GM12873 (cell line): ENCODE measurements around the gene NGFR.

Experiments
- TF ChIP-seq, protein P1 (sequence below): IDR thresholded peaks from 2 replicates; pipeline ENCODE4 v1.5.1; 2012; ENCODE audit warnings: low read depth, mild to moderate bottlenecking, moderate library complexity, low read length, control low read depth; ENCODE audit not compliant: insufficient read depth; ENCODE audit errors: missing control alignments

Gene NGFR, protein sequence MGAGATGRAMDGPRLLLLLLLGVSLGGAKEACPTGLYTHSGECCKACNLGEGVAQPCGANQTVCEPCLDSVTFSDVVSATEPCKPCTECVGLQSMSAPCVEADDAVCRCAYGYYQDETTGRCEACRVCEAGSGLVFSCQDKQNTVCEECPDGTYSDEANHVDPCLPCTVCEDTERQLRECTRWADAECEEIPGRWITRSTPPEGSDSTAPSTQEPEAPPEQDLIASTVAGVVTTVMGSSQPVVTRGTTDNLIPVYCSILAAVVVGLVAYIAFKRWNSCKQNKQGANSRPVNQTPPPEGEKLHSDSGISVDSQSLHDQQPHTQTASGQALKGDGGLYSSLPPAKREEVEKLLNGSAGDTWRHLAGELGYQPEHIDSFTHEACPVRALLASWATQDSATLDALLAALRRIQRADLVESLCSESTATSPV

DNA sequence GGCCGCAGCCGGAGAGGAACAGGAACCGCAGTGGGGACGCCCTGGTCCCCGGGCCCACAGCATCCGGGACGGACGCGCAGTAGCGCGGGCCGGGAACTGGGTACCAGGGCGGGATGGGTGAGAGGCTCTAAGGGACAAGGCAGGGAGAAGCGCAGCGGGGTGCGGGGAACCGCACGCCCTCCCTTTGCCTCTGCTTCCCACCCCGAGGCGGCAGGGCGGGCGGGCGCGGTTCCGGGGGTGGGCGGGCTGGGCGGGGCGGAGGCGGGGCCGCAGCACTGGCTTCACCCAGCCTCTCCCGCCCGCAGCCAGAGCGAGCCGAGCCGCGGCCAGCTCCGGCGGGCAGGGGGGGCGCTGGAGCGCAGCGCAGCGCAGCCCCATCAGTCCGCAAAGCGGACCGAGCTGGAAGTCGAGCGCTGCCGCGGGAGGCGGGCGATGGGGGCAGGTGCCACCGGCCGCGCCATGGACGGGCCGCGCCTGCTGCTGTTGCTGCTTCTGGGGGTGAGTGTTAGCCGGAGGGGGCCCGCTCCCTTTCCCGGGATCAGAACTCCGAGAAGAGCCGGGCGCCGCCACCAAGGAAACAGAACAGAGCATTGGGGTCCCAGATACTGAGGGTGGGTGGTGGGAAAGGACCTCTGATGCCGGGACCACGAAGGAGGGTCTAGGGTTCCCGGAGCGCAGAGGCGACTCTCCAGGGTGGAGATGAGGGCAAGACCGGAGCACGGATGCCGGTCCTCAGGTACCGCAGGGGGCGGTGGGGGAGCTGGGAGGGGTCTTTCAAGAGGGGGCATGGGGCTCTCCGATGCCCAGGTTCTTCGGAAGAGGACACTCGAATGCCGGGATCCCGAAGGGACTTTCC is at the start of gene NGFR:
NGFR (plus strand) TSS at position 308 of the 856 bp plus-strand sequence; CDS start at position 433, 125 bp downstream.
- TF ChIP-seq, protein P1, sequence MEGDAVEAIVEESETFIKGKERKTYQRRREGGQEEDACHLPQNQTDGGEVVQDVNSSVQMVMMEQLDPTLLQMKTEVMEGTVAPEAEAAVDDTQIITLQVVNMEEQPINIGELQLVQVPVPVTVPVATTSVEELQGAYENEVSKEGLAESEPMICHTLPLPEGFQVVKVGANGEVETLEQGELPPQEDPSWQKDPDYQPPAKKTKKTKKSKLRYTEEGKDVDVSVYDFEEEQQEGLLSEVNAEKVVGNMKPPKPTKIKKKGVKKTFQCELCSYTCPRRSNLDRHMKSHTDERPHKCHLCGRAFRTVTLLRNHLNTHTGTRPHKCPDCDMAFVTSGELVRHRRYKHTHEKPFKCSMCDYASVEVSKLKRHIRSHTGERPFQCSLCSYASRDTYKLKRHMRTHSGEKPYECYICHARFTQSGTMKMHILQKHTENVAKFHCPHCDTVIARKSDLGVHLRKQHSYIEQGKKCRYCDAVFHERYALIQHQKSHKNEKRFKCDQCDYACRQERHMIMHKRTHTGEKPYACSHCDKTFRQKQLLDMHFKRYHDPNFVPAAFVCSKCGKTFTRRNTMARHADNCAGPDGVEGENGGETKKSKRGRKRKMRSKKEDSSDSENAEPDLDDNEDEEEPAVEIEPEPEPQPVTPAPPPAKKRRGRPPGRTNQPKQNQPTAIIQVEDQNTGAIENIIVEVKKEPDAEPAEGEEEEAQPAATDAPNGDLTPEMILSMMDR, result peak; percentile 10

DNA sequence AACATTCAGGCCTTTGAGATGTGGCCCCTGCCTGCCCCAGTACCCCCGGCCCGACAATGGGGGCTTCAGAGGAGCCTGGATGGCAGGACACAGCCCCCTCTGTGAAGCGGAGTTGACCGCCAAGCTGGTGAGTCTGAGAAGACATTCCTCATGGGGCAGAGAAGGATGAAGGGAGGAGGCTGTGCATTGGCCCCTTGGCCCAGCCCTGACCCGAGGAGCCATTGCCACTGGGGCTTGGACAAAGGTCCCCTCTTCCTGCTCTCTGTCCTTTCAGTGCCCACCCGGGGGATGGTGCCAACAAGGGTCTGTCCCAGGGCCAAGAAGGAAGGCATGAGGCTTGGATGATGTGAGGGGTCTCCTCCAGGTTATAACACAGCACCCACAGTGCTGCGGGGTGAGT is 49.5 kb upstream of the NGFR start:
- TF ChIP-seq, protein P1, result no peak

DNA sequence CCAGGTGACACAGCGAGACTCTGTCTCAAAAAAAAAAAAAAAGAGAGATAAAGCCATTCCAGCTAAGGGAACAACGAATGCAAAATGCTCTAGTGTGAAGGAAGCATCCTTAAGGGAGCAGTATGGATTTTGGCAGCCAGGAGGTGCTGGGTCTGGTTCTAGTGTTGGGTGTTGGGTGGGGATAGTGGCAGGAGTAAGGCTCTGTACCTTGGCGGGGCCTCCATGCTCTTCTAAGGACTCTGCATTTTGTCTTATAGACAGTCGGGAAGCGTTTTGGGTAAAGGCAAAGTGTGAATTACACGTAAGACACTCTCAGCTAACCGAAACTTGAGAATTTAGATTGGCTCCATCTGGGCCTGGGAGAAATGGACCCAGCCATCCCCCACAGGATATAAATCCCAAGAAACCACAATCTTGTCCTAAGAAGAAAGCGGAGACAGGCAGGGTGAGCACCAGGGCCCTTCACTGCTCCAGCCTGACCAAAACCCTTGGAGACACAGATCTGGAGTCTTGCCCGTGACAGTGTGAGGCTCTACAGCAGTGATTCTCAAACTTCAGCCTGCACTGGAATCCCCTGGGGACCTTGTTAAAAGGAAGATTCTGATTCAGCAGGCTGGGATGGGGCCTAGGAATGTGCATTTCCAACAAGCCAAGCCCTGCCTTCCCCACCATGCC is 47.3 kb upstream of the NGFR start:
- TF ChIP-seq, protein P1, result no peak

DNA sequence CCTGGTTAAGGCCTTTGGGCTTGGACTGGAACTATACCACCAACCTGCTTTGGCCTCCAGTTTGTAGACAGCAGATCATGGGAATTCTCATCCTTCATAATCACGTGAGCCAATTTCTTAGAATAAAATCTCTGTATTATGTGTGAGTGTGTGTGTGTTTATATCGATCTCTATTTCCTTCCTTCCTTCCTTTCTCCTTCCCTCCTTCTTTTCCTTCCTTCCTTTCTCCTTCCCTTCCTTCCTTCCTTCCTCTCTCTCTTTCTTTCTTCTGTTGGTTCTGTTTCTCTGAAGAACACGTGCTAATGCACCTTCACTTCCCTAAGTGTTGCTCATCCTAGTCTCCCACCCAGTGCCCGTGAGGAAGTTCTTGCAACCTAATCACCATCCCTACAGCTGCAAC is 44.9 kb upstream of the NGFR start:
- TF ChIP-seq, protein P1, result no peak

DNA sequence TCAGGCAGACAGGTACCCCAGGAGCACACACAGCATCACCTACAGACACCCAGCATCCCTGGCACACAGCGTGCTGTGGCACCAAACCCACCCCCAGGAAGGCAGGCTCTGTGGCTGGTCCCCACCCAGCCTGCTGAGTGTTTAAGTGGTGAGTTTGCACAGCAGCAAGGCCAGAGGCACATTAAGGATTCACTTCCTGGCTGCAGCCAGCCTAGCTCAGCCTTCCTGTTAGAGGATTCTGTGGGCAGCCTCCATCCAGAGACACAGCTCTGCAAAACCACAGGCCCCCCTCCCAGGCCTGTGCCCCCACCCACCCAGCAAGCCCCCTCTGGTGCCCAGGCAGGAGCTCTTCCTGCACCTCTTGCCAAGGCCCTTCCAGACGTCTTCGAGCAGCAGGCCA is 44.4 kb upstream of the NGFR start:
- TF ChIP-seq, protein P1, result no peak

DNA sequence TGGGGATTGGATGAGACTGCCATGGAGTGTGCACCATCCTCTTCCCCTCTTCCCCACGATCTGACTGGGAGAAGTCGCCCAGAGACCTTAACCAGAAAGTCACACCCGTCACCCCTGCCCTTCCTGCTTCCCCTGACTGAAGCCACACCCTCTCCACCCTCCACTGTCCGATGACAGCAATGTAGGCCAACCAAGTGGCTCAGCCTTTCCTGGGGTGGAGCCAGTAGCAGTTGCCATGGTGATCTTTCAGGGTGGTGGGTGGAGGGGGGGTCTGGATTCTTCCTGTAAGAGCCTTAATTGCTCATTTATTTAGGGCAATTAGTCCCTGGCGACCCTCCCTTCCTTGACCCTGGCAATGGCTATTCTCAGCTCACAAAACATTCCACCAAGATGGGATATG is 42.9 kb upstream of the NGFR start:
- TF ChIP-seq, protein P1, result no peak
